Measurements from ENCODE around the gene PCDHA3.
"Not testable (repeated sequence)": the region's sequence is repeated elsewhere in the genome, so short reads cannot be mapped to it uniquely, and the experiment has no call there.

GRCh38 chr5:140787849-140788504 lies 12.9 kb upstream of the PCDHA3 start:
- TF ChIP-seq, protein P1, sequence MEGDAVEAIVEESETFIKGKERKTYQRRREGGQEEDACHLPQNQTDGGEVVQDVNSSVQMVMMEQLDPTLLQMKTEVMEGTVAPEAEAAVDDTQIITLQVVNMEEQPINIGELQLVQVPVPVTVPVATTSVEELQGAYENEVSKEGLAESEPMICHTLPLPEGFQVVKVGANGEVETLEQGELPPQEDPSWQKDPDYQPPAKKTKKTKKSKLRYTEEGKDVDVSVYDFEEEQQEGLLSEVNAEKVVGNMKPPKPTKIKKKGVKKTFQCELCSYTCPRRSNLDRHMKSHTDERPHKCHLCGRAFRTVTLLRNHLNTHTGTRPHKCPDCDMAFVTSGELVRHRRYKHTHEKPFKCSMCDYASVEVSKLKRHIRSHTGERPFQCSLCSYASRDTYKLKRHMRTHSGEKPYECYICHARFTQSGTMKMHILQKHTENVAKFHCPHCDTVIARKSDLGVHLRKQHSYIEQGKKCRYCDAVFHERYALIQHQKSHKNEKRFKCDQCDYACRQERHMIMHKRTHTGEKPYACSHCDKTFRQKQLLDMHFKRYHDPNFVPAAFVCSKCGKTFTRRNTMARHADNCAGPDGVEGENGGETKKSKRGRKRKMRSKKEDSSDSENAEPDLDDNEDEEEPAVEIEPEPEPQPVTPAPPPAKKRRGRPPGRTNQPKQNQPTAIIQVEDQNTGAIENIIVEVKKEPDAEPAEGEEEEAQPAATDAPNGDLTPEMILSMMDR (conservative IDR thresholded peaks at IDR 0.05; ENCODE audit: low read length) = not testable (repeated sequence)
- TF ChIP-seq EZH2phosphoT487 (IDR thresholded peaks at IDR 0.05; ENCODE audit: borderline replicate concordance) = not testable (repeated sequence)
